Parathyroid adenoma (tissue), 2 donors: ENCODE measurements around the gene DAB2IP.

Experiments used
- H2AFZ ChIP-seq: fragments of 300-600 bp; sonication (generic); one replicate; pipeline ENCODE4 v1.7.0; 2017; ENCODE audit warnings: antibody characterized with exemption, mild to moderate bottlenecking
- H3K27ac ChIP-seq: fragments of 300-600 bp; sonication (generic); one replicate; pipeline ENCODE4 v1.7.0; 2017
- H3K27me3 ChIP-seq: fragments of 300-600 bp; sonication (generic); one replicate; pipeline ENCODE4 v1.7.0; 2017; ENCODE audit warnings: low read length; ENCODE audit not compliant: control insufficient read depth, insufficient read depth
- H3K36me3 ChIP-seq: fragments of 300-600 bp; sonication (generic); one replicate; pipeline ENCODE4 v1.7.0; 2017; ENCODE audit warnings: low read length; ENCODE audit not compliant: control insufficient read depth, insufficient read depth
- H3K4me1 ChIP-seq: fragments of 300-600 bp; sonication (generic); one replicate; pipeline ENCODE4 v1.7.0; 2017; ENCODE audit warnings: control low read depth
- H3K4me2 ChIP-seq: fragments of 300-600 bp; sonication (generic); one replicate; pipeline ENCODE4 v1.7.0; 2017; ENCODE audit warnings: low read length
- H3K4me3 ChIP-seq: fragments of 300-600 bp; sonication (generic); one replicate; pipeline ENCODE4 v1.7.0; 2017; ENCODE audit warnings: low read depth, low read length
- H3K79me2 ChIP-seq: fragments of 300-600 bp; sonication (generic); one replicate; pipeline ENCODE4 v1.7.0; 2017; ENCODE audit warnings: control low read depth
- H3K9ac ChIP-seq: fragments of 300-600 bp; sonication (generic); one replicate; pipeline ENCODE4 v1.7.0; 2017; ENCODE audit warnings: mild to moderate bottlenecking
- H3K9me3 ChIP-seq: fragments of 300-600 bp; sonication (generic); one replicate; pipeline ENCODE4 v1.7.0; 2017; ENCODE audit warnings: low read length; ENCODE audit not compliant: control insufficient read depth
- TF ChIP-seq, protein P1 (sequence below): fragments of 300-600 bp; sonication (generic); IDR thresholded peaks from one replicate; pipeline ENCODE4 v1.7.0; 2017; ENCODE audit warnings: antibody characterized with exemption, mild to moderate bottlenecking
- donor health status: primary hyperparathyroidism.

Gene DAB2IP

DNA sequence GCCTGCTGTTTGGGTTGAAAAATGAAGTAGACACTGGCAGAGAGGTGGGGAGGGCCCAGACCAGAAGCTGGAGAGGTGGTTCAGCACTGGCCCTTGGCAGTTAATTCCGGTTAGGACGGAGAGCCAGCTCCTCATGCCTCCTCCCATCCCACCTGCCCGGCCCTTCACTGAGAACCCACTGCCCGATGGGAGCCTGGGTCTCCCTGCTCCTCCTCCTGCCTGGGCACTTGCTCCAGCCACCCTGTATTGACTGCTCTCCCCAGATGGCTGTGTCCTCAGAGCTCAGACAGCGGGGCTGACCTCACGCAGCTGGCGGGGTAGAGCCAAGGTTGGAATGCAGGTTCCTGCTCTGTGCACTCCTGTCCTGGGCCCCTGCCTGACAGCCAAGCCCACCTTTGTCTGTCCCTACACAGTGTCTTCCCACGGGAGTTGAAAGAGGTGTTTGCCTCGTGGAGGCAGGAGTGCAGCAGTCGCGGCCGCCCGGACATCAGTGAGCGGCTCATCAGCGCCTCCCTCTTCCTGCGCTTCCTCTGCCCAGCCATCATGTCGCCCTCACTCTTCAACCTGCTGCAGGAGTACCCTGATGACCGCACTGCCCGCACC, 114.7 kb downstream of the DAB2IP start:
- Histone ChIP-seq H3K9me3 (no peaks in the 10 kb centered on the region), H3K36me3 (no peaks in the 10 kb centered on the region), H3K4me3 (no peak overlapping the region), H3K27ac (no peak overlapping the region), H2AFZ (peak overlapping the region; percentile 29), H3K4me1 (peaks cover 7% of the 10 kb centered on the region), H3K4me2 (no peak overlapping the region), H3K27me3 (no peaks in the 10 kb centered on the region), H3K9ac (no peak overlapping the region), H3K79me2 (no peaks in the 10 kb centered on the region)
- TF ChIP-seq, protein P1, sequence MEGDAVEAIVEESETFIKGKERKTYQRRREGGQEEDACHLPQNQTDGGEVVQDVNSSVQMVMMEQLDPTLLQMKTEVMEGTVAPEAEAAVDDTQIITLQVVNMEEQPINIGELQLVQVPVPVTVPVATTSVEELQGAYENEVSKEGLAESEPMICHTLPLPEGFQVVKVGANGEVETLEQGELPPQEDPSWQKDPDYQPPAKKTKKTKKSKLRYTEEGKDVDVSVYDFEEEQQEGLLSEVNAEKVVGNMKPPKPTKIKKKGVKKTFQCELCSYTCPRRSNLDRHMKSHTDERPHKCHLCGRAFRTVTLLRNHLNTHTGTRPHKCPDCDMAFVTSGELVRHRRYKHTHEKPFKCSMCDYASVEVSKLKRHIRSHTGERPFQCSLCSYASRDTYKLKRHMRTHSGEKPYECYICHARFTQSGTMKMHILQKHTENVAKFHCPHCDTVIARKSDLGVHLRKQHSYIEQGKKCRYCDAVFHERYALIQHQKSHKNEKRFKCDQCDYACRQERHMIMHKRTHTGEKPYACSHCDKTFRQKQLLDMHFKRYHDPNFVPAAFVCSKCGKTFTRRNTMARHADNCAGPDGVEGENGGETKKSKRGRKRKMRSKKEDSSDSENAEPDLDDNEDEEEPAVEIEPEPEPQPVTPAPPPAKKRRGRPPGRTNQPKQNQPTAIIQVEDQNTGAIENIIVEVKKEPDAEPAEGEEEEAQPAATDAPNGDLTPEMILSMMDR = peak; percentile 21

DNA sequence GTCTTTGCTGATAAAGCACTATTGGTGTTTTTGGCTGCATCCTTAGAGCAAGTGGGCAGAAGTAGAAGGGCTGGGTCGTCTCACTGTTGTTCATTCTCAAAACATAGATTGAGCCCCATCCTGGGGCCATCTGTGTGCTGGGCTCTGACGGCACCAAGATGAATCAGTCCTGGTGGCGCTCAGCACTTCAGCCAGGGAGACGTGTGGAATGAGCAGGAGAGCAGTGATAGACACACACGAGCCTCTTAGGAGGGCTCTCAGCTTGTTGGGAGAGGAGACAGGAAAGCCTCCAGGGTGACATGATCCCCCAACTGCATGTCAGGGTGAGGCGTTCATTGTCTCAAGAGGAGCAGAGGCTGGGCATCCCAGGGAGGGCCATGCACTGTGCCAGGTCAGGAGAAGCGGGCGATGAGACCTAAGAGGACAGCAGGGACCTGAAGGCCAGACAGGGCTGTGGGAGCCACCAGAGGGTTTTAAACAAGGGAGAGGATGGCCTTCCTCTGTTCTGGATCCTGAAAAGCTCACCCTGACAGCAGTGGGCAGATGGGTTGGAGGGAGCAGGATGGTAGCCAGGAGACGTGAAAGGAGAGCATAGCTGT, 115.8 kb downstream of the DAB2IP start:
- Histone ChIP-seq H3K4me1 (peaks cover 7% of the 10 kb centered on the region), H3K27ac (no peak overlapping the region), H3K27me3 (no peaks in the 10 kb centered on the region), H3K9ac (no peak overlapping the region), H3K4me2 (no peak overlapping the region), H3K79me2 (no peaks in the 10 kb centered on the region), H3K36me3 (no peaks in the 10 kb centered on the region), H3K9me3 (no peaks in the 10 kb centered on the region), H2AFZ (no peak overlapping the region), H3K4me3 (no peak overlapping the region)
- TF ChIP-seq, protein P1 = no peak

DNA sequence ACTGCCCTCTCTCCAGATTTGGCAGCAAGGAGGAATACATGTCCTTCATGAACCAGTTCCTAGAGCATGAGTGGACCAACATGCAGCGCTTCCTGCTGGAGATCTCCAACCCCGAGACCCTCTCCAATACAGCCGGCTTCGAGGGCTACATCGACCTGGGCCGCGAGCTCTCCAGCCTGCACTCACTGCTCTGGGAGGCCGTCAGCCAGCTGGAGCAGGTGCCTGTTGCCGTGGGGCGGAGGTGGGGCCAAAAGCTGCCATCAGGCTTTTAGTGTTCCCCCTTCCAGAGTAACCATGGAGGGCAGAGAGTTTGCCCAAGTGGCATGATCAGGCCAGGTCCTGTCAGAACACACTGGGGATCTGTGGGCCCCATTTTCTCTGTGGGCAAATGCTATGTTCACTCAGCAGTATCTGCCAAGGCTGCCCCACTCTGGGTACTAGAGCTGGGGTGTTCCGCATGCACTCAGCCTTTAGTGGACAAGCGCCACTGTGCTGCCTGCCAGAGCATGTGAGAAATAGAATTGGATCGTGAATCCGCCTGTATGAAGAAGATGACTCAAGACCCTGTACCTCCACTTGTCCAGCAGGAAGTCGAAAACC, 117.1 kb downstream of the DAB2IP start:
- no peak overlapping the region for H3K27ac ChIP-seq
- H3K9ac ChIP-seq = no peak overlapping the region
- no peak overlapping the region for H2AFZ ChIP-seq
- H3K9me3 ChIP-seq = no peaks in the 10 kb centered on the region
- no peaks in the 10 kb centered on the region for H3K27me3 ChIP-seq
- H3K79me2 ChIP-seq = no peaks in the 10 kb centered on the region
- no peaks in the 10 kb centered on the region for H3K36me3 ChIP-seq
- H3K4me3 ChIP-seq = no peak overlapping the region
- TF ChIP-seq, protein P1 = no peak
- peaks cover 7% of the 10 kb centered on the region for H3K4me1 ChIP-seq
- H3K4me2 ChIP-seq = no peak overlapping the region

DNA sequence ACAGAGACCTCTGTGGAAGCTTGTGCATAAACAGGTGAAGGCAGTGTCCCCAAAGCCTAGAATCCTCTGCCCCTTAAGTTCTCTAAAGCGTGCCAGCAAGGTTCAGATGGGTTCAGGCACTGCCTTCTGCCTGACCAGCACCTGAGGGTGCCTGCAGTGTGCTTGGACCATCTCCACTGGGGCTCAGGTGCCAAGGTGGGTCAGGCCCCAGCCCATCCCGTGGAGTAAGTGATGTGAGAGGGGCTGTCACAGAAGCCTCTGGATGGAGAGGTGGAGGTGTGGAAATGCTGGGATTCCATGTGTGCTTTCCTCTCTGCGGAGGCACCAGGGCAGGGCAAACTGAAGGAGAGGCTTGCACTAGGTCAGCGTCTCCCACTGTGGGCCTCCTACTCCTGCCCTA, 118.5 kb downstream of the DAB2IP start:
- TF ChIP-seq, protein P1 = no peak
- Histone ChIP-seq H3K9ac (no peak overlapping the region), H3K4me3 (no peak overlapping the region), H3K9me3 (no peaks in the 10 kb centered on the region), H3K4me2 (no peak overlapping the region), H2AFZ (no peak overlapping the region), H3K36me3 (no peaks in the 10 kb centered on the region), H3K27me3 (no peaks in the 10 kb centered on the region), H3K27ac (no peak overlapping the region), H3K79me2 (no peaks in the 10 kb centered on the region), H3K4me1 (peaks cover 7% of the 10 kb centered on the region)
